Measurements from ENCODE around the gene GPX8. TPM values are rescaled to one million over a fixed set of nuclear protein-coding genes. Genes with fewer than 3 reads are reported as not detected.

The GPX8 gene
- total and polyA plus RNA-seq, 10 of the 15 experiments (the other 5 are each of a cell fraction or from before 2014, with no cell fraction given) = 0.11 TPM; not detected in 9

DNA sequence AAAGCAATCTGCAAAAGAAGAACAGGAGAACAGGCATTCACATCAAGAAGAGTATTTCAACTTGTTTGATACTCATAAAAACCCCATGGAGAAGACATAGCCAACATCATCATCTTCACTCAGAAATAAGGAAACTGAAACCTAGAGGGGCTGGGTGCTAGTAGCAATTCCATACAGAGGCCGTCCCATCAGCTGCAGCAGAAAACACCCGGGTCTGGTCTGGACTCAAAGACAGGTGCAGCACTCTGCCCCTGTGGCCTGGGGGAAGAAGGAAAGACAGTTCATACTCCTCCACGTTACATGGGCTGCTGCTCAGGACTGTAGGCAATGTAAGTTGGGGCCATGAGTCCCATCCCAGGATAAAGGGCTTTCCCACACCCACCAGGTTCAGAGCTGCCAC, 45.9 kb upstream of the GPX8 start:
- SMC1A ChIA-PET (ENCODE audit: uncharacterized antibody, unreplicated experiment) = no interaction called here
- no peaks in the 10 kb centered on the region for H3K36me3 ChIP-seq (ENCODE audit: control insufficient read depth in 2 of 2, insufficient read depth in 2 of 2, low read length in 1 of 2)
- RAD21 ChIA-PET (ENCODE audit: unreplicated experiment) = no interaction called here
- no peak for TF ChIP-seq CHD1 (IDR thresholded peaks at IDR 0.05; ENCODE audit: low read depth, low read length)
- TF ChIP-seq SIN3A (IDR thresholded peaks at IDR 0.05; ENCODE audit: low read depth, low read length) = no peak
- TF ChIP-seq RBBP5 (conservative IDR thresholded peaks at IDR 0.05) = no peak
- no peak for TF ChIP-seq MTA2 (IDR thresholded peaks at IDR 0.05; ENCODE audit: low read depth)
- TF ChIP-seq CBX5 (IDR thresholded peaks at IDR 0.05; ENCODE audit: low read depth) = no peak
- TF ChIP-seq SMAD5 (IDR thresholded peaks at IDR 0.05; ENCODE audit: low read depth) = no peak
- no peak for TF ChIP-seq YBX1 (IDR thresholded peaks at IDR 0.05)
- no peaks in the 10 kb centered on the region for H3K79me2 ChIP-seq (ENCODE audit: control insufficient read depth, insufficient read depth, low read length)
- no peaks in the 10 kb centered on the region for H3K9me3 ChIP-seq (replicated peaks; ENCODE audit: control insufficient read depth, insufficient read depth, low read length)
- ATAC-seq (no peak), FAIRE-seq (no peak), DNase-seq (ENCODE audit: low read depth, low spot score) (no peak)
- no peak overlapping the region for H3K27ac ChIP-seq (ENCODE audit: control insufficient read depth, insufficient read depth)
- no peak overlapping the region for H3K9ac ChIP-seq (ENCODE audit: control insufficient read depth, insufficient read depth, low read length)
- in situ Hi-C loops (cut with MboI) = no loop called here
- no peak overlapping the region for H2AFZ ChIP-seq (ENCODE audit: control insufficient read depth, low read depth, low read length)
- H4K20me1 ChIP-seq (ENCODE audit: control insufficient read depth, insufficient read depth) = no peaks in the 10 kb centered on the region
- POLR2A ChIA-PET = no interaction called here
- BruUV-seq (replicated peaks) = no TSS peak
- no peak overlapping the region for H3K4me2 ChIP-seq (ENCODE audit: control insufficient read depth, insufficient read depth)
- WGBS (ENCODE audit: insufficient coverage, insufficient replicate concordance, low lambda C conversion rate, missing lambda C conversion rate) = 15% methylated on average over 3 of the region's 3 CpGs
- CTCF ChIA-PET = no interaction called here
- H3K27me3 ChIP-seq (replicated peaks in 1 of 2; ENCODE audit: control insufficient read depth in 2 of 2, insufficient read depth in 2 of 2, low read length in 1 of 2) = no peaks in the 10 kb centered on the region; a peak in 1 of 4 replicates
- H3K4me1 ChIP-seq (ENCODE audit: control insufficient read depth, insufficient read depth, low read length) = no peaks in the 10 kb centered on the region
- intact Hi-C loops (cut with micrococcal nuclease; ENCODE audit: unreplicated experiment) = no loop called here
- no peak overlapping the region for H3K4me3 ChIP-seq

DNA sequence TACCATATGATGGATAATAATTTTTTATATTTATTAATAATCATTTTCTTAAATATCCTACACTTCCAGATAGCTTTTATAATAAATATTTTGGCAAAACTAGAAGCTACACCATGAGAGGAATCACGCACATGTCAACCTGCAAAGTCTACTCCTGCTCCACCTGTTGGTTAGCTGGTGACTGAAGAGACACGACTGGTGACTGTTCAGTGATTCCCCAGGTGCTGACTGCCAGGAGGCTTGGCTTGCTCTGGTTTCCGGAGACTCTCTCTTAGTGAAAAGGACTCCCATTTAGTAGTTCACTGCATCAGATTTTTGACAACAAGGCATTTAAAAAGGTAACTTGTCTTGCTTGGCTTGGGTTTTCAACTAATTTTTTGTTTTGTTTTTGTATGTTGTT, 36.6 kb upstream of the GPX8 start:
- H3K4me3 ChIP-seq = no peak overlapping the region
- CTCF ChIA-PET = no interaction called here
- TF ChIP-seq, protein P1, sequence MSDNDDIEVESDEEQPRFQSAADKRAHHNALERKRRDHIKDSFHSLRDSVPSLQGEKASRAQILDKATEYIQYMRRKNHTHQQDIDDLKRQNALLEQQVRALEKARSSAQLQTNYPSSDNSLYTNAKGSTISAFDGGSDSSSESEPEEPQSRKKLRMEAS (IDR thresholded peaks at IDR 0.05; ENCODE audit: low read depth, low read length) = no peak
- no peak for TF ChIP-seq SMAD5 (IDR thresholded peaks at IDR 0.05; ENCODE audit: low read depth)
- TF ChIP-seq RUNX3 (IDR thresholded peaks at IDR 0.05; ENCODE audit: low read length) = no peak
- TF ChIP-seq KLF5 (IDR thresholded peaks at IDR 0.05; ENCODE audit: partially characterized antibody) = no peak
- TF ChIP-seq ESRRA (IDR thresholded peaks at IDR 0.05; ENCODE audit: low read length) = no peak
- no peak for TF ChIP-seq SIN3A (IDR thresholded peaks at IDR 0.05; ENCODE audit: low read depth, low read length)
- TF ChIP-seq, protein P2, sequence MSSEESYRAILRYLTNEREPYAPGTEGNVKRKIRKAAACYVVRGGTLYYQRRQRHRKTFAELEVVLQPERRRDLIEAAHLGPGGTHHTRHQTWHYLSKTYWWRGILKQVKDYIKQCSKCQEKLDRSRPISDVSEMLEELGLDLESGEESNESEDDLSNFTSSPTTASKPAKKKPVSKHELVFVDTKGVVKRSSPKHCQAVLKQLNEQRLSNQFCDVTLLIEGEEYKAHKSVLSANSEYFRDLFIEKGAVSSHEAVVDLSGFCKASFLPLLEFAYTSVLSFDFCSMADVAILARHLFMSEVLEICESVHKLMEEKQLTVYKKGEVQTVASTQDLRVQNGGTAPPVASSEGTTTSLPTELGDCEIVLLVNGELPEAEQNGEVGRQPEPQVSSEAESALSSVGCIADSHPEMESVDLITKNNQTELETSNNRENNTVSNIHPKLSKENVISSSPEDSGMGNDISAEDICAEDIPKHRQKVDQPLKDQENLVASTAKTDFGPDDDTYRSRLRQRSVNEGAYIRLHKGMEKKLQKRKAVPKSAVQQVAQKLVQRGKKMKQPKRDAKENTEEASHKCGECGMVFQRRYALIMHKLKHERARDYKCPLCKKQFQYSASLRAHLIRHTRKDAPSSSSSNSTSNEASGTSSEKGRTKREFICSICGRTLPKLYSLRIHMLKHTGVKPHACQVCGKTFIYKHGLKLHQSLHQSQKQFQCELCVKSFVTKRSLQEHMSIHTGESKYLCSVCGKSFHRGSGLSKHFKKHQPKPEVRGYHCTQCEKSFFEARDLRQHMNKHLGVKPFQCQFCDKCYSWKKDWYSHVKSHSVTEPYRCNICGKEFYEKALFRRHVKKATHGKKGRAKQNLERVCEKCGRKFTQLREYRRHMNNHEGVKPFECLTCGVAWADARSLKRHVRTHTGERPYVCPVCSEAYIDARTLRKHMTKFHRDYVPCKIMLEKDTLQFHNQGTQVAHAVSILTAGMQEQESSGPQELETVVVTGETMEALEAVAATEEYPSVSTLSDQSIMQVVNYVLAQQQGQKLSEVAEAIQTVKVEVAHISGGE (CRISPR knock-in tag; IDR thresholded peaks at IDR 0.05) = no peak
- TF ChIP-seq POU2F2 (IDR thresholded peaks at IDR 0.05; ENCODE audit: borderline replicate concordance, low read depth, low read length) = no peak
- TF ChIP-seq SREBF1 (IDR thresholded peaks at IDR 0.05; ENCODE audit: low read length) = no peak
- TF ChIP-seq KDM1A (IDR thresholded peaks at IDR 0.05; ENCODE audit: borderline replicate concordance) = no peak
- no peak for TF ChIP-seq HDGF (IDR thresholded peaks at IDR 0.05)
- TF ChIP-seq NFYA (IDR thresholded peaks at IDR 0.05; ENCODE audit: borderline replicate concordance, low read depth, low read length) = no peak
- no peak for TF ChIP-seq SUZ12 (IDR thresholded peaks at IDR 0.05; ENCODE audit: unreplicated experiment)
- no peak for TF ChIP-seq MEF2A (IDR thresholded peaks at IDR 0.05; ENCODE audit: insufficient read depth, low read depth, low read length)

More for the DNA sequence above, 36.6 kb upstream of the GPX8 start:
- H2AFZ ChIP-seq (ENCODE audit: control insufficient read depth, low read depth, low read length) = no peak overlapping the region
- H3K27ac ChIP-seq (ENCODE audit: control insufficient read depth, insufficient read depth) = no peak overlapping the region
- ChIA-PET POLR2A (no interaction called here), RAD21 (ENCODE audit: unreplicated experiment) (no interaction called here), SMC1A (ENCODE audit: uncharacterized antibody, unreplicated experiment) (no interaction called here)
- no peak for FAIRE-seq
- no peak overlapping the region for H3K4me2 ChIP-seq (ENCODE audit: control insufficient read depth, insufficient read depth)
- H4K20me1 ChIP-seq (ENCODE audit: control insufficient read depth, insufficient read depth) = no peaks in the 10 kb centered on the region
- in situ Hi-C loops (cut with MboI) = no loop called here
- no peaks in the 10 kb centered on the region for H3K36me3 ChIP-seq (ENCODE audit: control insufficient read depth in 2 of 2, insufficient read depth in 2 of 2, low read length in 1 of 2)
- H3K79me2 ChIP-seq (ENCODE audit: control insufficient read depth, insufficient read depth, low read length) = no peaks in the 10 kb centered on the region
- H3K4me1 ChIP-seq (ENCODE audit: control insufficient read depth, insufficient read depth, low read length) = no peaks in the 10 kb centered on the region
- H3K9ac ChIP-seq (ENCODE audit: control insufficient read depth, insufficient read depth, low read length) = no peak overlapping the region
- no peaks in the 10 kb centered on the region; a peak in 1 of 4 replicates for H3K27me3 ChIP-seq (replicated peaks in 1 of 2; ENCODE audit: control insufficient read depth in 2 of 2, insufficient read depth in 2 of 2, low read length in 1 of 2)
- no peaks in the 10 kb centered on the region for H3K9me3 ChIP-seq (replicated peaks; ENCODE audit: control insufficient read depth, insufficient read depth, low read length)
- intact Hi-C loops (cut with micrococcal nuclease; ENCODE audit: unreplicated experiment) = no loop called here
- ATAC-seq = no peak
- WGBS (ENCODE audit: insufficient coverage, insufficient replicate concordance, low lambda C conversion rate, missing lambda C conversion rate) = 32% methylated on average over 3 of the region's 3 CpGs
- no peak for DNase-seq (ENCODE audit: low read depth, low spot score)
- BruUV-seq (replicated peaks) = no TSS peak

Data from GM12878 (cell line).